ENCODE measurements around the gene KCTD16. TPM values are rescaled to one million over a fixed set of nuclear protein-coding genes. Genes with fewer than 3 reads are reported as not detected.
A peak's percentile ranks its signal among the peaks of the same experiment; 100 is the strongest.

KCTD16 gene
- total RNA-seq, 4 donors from 2014 or later: 0.13 to 2.5 (median 1.5) TPM

GRCh38 chr5:144310621-144311020, 139.9 kb downstream of the KCTD16 start:
- H3K9me3 ChIP-seq: no peaks in the 10 kb centered on the region
- no peaks in the 10 kb centered on the region for H3K27me3 ChIP-seq
- H3K4me3 ChIP-seq (replicated peaks in 1 of 3): no peak overlapping the region
- no peaks in the 10 kb centered on the region for H3K4me1 ChIP-seq
- TF ChIP-seq CTCF (IDR thresholded peaks at IDR 0.05) (no peak), POLR2A (IDR thresholded peaks at IDR 0.05) (no peak)
- 96 to 98% methylated on average over 2 of the region's 2 CpGs for WGBS, 2 donors
- no peaks in the 10 kb centered on the region for H3K36me3 ChIP-seq
- no peak for DNase-seq
- no peak overlapping the region for H3K27ac ChIP-seq
- intact Hi-C loops (cut with DNase I): no loop called here

- Histone ChIP-seq H3K36me3 (no peaks in the 10 kb centered on the region), H3K9me3 (no peaks in the 10 kb centered on the region), H3K4me1 (no peaks in the 10 kb centered on the region), H3K27ac (no peak overlapping the region), H3K27me3 (no peaks in the 10 kb centered on the region), H3K4me3 (replicated peaks in 1 of 3) (no peak overlapping the region)
- no peak for TF ChIP-seq CTCF (IDR thresholded peaks at IDR 0.05)
- no peak for TF ChIP-seq POLR2A (IDR thresholded peaks at IDR 0.05)
- no peak for DNase-seq
- intact Hi-C loops (cut with DNase I): no loop called here
- WGBS, 2 donors: 75 to 89% methylated on average over 1 of the region's 1 CpG
Observed at GRCh38 chr5:144313147-144313726, 142.6 kb downstream of the KCTD16 start.

- no peak for TF ChIP-seq CTCF (IDR thresholded peaks at IDR 0.05)
- TF ChIP-seq POLR2A (IDR thresholded peaks at IDR 0.05): no peak
- Histone ChIP-seq H3K27ac (no peak overlapping the region), H3K4me3 (replicated peaks in 1 of 3) (no peak overlapping the region), H3K4me1 (no peaks in the 10 kb centered on the region), H3K36me3 (no peaks in the 10 kb centered on the region), H3K27me3 (no peaks in the 10 kb centered on the region), H3K9me3 (no peaks in the 10 kb centered on the region)
- 77 to 86% methylated on average over 4 of the region's 4 CpGs for whole genome bisulfite sequencing, 2 donors
- DNase-seq: no peak
- intact Hi-C loops (cut with DNase I): no loop called here
Observed at GRCh38 chr5:144315026-144315425, 144.4 kb downstream of the KCTD16 start.

- no peaks in the 10 kb centered on the region for H3K4me1 ChIP-seq
Observed at GRCh38 chr5:144315994-144316634, 145.4 kb downstream of the KCTD16 start.

More at GRCh38 chr5:144315994-144316634, 145.4 kb downstream of the KCTD16 start:
- 85 to 88% methylated on average over 12 of the region's 12 CpGs for WGBS, 2 donors
- Histone ChIP-seq H3K36me3 (no peaks in the 10 kb centered on the region), H3K27ac (no peak overlapping the region), H3K27me3 (no peaks in the 10 kb centered on the region), H3K4me3 (replicated peaks in 1 of 3) (no peak overlapping the region), H3K9me3 (no peaks in the 10 kb centered on the region)
- DNase-seq: peak in 1 of 2 donors; percentile 20
- no peak for TF ChIP-seq POLR2A (IDR thresholded peaks at IDR 0.05)
- no peak for TF ChIP-seq CTCF (IDR thresholded peaks at IDR 0.05)
- intact Hi-C loops (cut with DNase I): no loop called here
